Measurements from ENCODE around the gene ZNF480. TPM values are rescaled to one million over a fixed set of nuclear protein-coding genes. Genes with fewer than 3 reads are reported as not detected.
"Not testable (repeated sequence)": the region's sequence is repeated elsewhere in the genome, so short reads cannot be mapped to it uniquely, and the experiment has no call there.

Gene ZNF480
- 5.8 and 12.8 TPM in 2 replicates for total RNA-seq (2014; rRNA removed; shearing (Covaris generic))

DNA sequence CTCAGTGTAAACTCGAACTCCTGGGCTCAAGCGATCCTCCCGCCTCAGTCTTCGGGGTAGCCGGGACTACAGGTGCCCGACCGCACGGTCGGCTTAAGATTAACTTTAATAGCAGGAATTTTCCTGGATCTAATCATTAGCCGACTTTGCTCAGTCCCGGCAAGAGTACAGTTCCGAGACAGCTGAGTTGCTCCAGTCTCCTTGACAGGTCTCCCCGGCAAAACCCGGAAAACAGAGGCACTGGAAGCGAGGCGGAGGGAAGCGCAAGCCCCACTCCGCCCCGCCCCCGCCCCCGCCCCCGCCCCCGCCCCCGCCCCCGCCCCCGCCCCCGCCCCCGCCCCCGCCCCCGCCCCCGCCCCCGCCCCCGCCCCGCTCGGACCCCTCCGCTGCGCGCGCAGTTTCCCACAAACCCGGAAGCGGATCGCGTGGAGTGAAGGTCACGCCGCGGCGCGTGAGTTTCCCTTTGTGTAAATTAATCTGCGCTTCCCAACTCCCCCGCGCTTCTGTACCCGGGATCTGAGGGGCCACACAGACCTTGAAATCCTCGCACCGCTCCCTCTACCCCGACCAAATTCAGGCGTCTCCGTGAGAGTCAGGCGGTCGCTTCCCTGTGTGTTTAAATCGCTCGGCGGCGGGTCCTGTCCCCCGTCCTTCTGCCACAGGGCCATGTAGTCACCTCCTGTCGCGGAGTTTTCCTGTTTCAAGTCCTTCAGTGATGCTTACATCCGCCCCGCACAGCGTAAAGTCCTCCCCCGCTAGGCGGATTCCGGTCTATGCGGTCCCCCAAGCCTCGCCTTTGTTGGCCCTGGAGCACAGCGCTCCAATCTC is at the start of gene ZNF480:
TSS of gene ZNF480 (plus strand) at position 397 of the 828 bp plus-strand sequence. CDS start 3,244 bp downstream, outside the sequence.
- H3K36me3 ChIP-seq, result peaks cover 48% of the 10 kb centered on the region
- no peaks in the 10 kb centered on the region for H3K27me3 ChIP-seq (replicated peaks)
- H3K4me1 ChIP-seq (replicated peaks), result peaks cover 8% of the 10 kb centered on the region; the same call in 1 of the 2 replicates
- peaks cover 10% of the 10 kb centered on the region for H3K9me3 ChIP-seq (replicated peaks)
- DNase-seq (ENCODE audit: low read depth in 1 of 2, low spot score in 2 of 2), result peak; percentile 76 to 77
- H3K4me3 ChIP-seq, result peak within 1 kb of the TSS; percentile 80
- peak within 1 kb of the TSS; percentile 87 for H3K27ac ChIP-seq

DNA sequence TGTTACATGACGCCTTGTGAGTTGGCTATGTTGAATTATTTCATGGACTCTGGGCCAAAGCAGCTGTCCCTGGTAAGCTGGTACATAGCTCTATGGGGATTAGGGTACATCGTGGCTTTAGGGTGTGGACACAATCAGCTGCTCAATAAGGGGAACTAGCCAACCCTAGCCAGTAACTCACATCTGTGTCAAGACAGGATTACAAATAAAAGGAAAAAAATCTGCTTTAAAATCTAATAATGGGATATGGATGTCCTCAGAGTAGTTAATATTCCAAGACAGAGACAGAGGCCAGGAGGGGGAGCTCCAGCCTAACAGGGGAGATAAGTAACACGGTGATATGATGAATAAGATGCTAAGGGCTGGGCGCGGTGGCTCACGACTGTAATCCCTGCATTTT is 48.7 kb upstream of the ZNF480 start:
- no peak for DNase-seq (ENCODE audit: low read depth in 1 of 2, low spot score in 2 of 2)
- Histone ChIP-seq H3K4me1 (replicated peaks) (no peaks in the 10 kb centered on the region), H3K36me3 (no peaks in the 10 kb centered on the region), H3K9me3 (replicated peaks) (peaks cover 3% of the 10 kb centered on the region; the same call in 1 of the 2 replicates), H3K27ac (no peak overlapping the region), H3K27me3 (replicated peaks) (no peaks in the 10 kb centered on the region), H3K4me3 (no peak overlapping the region)

DNA sequence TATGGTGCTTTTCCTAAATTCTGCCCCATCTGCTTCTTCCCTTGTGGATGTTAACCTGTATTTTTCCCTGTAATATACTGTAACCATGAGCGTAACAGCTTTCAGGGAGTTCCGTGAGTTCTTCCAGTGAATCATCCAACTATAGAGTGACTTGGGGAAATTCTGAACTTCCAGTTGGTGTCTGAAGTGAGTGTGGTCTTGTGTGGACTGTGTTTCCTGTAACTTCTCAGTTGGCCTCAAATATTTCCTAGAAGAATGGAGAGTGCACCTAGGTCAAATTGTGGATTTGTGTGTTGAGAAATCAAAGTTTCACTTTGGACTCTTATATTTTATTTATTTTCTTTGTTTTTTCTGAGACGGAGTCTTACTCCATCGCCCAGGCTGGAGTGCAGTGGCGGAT is 38.5 kb upstream of the ZNF480 start:
- no peaks in the 10 kb centered on the region for H3K36me3 ChIP-seq
- no peaks in the 10 kb centered on the region for H3K27me3 ChIP-seq (replicated peaks)
- H3K27ac ChIP-seq, result no peak overlapping the region
- H3K4me1 ChIP-seq (replicated peaks), result no peaks in the 10 kb centered on the region
- no peaks in the 10 kb centered on the region; the same call in none of the 2 replicates for H3K9me3 ChIP-seq (replicated peaks)
- no peak for DNase-seq (ENCODE audit: low read depth in 1 of 2, low spot score in 2 of 2)
- no peak overlapping the region for H3K4me3 ChIP-seq

DNA sequence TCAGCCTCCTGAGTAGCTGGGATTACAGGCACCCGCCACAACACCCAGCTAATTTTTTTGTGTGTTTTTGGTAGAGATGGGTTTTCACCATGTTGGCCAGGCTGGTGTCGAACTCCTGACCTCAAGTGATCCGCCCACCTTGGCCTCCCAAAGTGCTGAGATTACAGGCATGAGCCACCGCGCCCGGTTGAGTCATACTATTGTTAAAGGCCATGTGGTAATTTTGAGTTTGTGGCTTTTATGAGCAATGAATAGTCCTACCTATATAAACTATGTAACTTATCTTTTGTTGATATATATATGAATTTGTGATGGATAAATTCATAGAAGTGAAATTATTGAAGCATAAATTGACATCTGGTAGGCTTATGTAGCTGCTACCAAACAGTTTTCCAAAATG is 31.4 kb upstream of the ZNF480 start:
- H3K36me3 ChIP-seq; H3K9me3 ChIP-seq (replicated peaks); H3K27ac ChIP-seq; H3K4me3 ChIP-seq; H3K4me1 ChIP-seq (replicated peaks); H3K27me3 ChIP-seq (replicated peaks); DNase-seq (ENCODE audit: low read depth in 1 of 2, low spot score in 2 of 2): not testable (repeated sequence)

DNA sequence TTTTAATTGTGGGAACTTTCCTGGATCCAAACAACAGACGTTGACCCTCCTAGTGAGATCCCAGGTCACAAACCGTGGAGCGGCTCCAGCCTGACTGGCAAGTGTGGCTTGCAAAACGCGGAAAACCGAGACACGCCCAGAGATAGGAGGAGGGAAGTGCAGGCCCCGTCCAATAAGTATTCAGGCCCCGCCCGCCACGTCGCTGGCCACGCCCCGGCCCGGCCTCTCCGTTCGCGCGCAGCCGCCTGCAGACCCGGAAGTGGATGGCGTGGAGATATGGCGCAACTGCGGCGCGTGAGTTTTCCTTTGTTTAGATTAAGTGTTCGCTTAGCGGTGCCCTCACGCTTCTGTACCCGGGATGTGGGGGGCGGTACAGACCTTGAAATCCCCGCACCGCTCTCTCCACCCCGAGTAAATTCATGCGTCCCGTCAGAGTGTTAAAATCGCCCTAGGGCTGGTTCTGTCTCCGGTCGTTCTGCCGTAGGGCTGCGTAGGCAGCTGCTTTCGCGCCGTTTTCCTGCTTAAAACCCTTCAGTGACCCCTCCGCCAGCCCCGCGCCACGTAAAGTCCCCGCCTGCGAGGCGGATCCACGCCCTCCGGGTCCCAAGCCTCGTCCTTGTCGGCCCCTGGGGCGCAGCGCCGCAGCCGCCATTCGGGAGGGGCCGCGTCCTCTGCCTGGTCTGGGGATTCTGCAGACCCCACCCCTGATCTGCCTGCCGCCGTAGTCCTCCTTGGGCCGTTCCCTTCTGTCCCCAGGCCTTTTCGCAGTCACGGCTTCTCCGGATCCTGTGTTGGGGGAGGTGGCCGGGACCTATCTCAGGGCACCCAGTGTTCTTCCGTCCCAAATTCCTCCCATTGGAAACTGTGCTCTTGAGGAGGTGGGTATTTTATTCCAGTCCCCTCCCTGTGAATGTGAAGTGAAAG is 27.4 kb upstream of the ZNF480 start, which contains the start of gene ZNF766:
TSS of gene ZNF766 (plus strand) at position 250 of the 924 bp plus-strand sequence. CDS start at position 277, 27 bp downstream.
- DNase-seq (ENCODE audit: low read depth in 1 of 2, low spot score in 2 of 2), result peak; percentile 94 to 96
- no peaks in the 10 kb centered on the region; the same call in none of the 2 replicates for H3K9me3 ChIP-seq (replicated peaks)
- peak within 1 kb of the TSS; percentile 91 for H3K27ac ChIP-seq
- peaks cover 10% of the 10 kb centered on the region for H3K4me1 ChIP-seq (replicated peaks)
- H3K27me3 ChIP-seq (replicated peaks), result no peaks in the 10 kb centered on the region
- H3K4me3 ChIP-seq, result peak within 1 kb of the TSS; percentile 68
- peaks cover 32% of the 10 kb centered on the region for H3K36me3 ChIP-seq

DNA sequence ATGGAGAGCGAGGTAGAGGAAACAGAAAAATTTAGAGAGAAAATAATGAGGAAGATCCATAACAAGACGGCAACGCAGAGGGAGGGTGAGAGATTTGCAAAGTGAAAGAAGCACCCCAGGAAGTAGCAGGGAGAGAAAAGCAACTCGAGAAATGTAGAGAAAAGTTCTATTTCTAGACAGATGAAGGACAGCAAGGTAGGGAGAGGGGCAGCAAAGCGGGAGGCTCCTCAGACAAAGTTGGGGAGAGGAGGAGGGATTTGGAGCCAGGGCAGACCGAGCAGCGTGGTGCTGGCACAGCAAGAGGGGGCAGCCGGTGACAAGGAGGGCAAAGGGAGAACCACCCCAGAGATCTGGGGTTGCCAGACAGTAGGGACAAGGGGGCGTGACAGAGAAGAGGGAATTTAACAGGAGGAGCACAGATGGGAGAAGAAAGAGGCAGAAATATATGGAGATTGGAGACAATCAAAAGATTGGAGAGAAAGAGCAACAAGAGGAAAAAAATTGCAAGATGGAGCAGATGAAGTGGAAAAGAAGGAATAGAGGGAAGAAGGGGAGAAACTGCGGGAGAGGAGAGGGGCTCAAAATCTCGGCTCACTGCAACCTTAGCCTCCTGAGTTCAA is 26.6 kb upstream of the ZNF480 start:
- H3K36me3 ChIP-seq, result peaks cover 32% of the 10 kb centered on the region
- H3K27me3 ChIP-seq (replicated peaks), result no peaks in the 10 kb centered on the region
- peaks cover 10% of the 10 kb centered on the region for H3K4me1 ChIP-seq (replicated peaks)
- H3K27ac ChIP-seq, result peak overlapping the region; percentile 91
- no peaks in the 10 kb centered on the region; the same call in none of the 2 replicates for H3K9me3 ChIP-seq (replicated peaks)
- peak overlapping the region; percentile 68 for H3K4me3 ChIP-seq
- peak; percentile 50 to 65 for DNase-seq (ENCODE audit: low read depth in 1 of 2, low spot score in 2 of 2)

DNA sequence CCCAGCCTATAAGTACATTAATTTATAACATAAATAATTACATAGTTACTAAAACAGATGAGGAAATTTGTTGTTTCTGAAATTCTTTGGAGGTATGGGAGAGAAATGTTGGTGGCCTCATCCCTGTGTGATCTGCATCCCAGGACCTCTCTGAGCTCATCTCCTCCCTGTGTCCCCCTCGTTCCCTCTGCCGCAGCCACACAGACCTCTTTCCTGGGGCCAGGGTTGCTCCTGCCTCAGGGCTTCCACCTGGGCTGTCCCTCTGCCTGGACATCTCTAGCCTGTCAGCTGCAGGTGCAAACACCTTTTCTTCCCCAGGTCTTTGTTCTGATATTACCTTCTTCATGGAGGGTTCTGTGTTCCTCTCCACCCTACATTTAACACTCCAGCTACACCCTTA is 23.7 kb upstream of the ZNF480 start:
- no peak for DNase-seq (ENCODE audit: low read depth in 1 of 2, low spot score in 2 of 2)
- Histone ChIP-seq H3K27ac (no peak overlapping the region), H3K27me3 (replicated peaks) (no peaks in the 10 kb centered on the region), H3K4me3 (no peak overlapping the region), H3K36me3 (peaks cover 43% of the 10 kb centered on the region), H3K9me3 (replicated peaks) (peaks cover 10% of the 10 kb centered on the region), H3K4me1 (replicated peaks) (peaks cover 10% of the 10 kb centered on the region)

DNA sequence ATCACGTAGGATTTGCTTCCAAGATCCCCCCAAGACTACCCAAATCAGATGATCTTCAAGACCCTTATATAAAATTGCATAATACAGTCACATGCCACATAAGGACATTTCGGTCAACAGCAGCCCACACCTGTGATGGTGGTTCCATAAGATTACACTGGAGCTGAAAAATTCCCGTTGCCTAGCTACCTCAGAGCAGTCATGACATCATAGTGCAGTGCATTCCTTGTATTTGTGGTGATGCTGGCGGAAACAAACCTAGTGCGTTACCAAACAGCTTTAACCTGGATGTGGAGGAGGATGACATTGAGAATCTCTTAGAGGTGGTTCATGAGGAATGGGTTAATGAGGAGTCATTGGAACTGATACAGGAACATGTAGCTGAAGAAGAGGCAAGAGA is 22.8 kb upstream of the ZNF480 start:
- Histone ChIP-seq H3K4me1 (replicated peaks) (peaks cover 6% of the 10 kb centered on the region), H3K9me3 (replicated peaks) (peaks cover 10% of the 10 kb centered on the region), H3K4me3 (no peak overlapping the region), H3K27ac (no peak overlapping the region), H3K36me3 (peaks cover 49% of the 10 kb centered on the region), H3K27me3 (replicated peaks) (no peaks in the 10 kb centered on the region)
- no peak for DNase-seq (ENCODE audit: low read depth in 1 of 2, low spot score in 2 of 2)

DNA sequence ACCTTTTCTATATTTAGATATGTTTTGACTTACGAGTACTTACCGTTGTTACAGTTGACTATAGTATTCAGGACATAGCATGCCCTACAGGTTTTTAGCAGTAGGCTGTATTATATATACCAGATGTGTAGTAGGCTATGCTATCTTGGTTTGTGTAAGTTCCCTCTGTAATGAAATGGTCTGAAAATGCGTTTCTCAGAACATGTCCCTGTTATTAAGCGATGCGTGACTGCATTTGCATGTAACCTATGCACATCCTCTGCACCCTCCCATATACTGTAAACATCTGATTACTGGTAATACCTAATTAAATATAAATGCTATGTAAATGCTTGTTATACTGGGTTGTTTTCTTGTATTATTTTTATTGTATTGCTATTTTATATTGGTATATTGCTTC is 21.0 kb upstream of the ZNF480 start:
- Histone ChIP-seq H3K9me3 (replicated peaks) (peaks cover 10% of the 10 kb centered on the region), H3K36me3 (peaks cover 44% of the 10 kb centered on the region), H3K4me1 (replicated peaks) (peaks cover under 1% of the 10 kb centered on the region; the same call in 1 of the 2 replicates), H3K4me3 (no peak overlapping the region), H3K27me3 (replicated peaks) (no peaks in the 10 kb centered on the region), H3K27ac (no peak overlapping the region)
- no peak for DNase-seq (ENCODE audit: low read depth in 1 of 2, low spot score in 2 of 2)

DNA sequence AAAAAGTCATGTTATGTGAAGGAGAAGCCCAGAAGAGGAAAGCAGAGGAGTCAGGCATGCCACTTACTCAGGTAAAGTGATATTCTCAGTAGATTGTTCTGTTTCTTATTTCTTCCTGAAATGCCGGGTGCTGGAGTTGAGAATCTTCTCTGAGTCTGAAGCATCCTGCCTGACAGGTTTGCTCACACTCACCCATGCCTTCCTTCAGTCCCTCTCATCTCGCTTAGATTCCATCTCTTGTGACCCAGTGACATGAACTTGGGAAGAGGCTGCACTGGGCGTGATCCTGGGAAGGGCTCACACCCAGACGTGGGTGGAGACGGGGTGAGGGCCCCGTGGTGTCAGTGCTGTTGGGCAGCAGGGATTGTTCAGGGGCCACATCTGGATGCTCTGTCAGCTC is 19.5 kb upstream of the ZNF480 start:
- no peak overlapping the region for H3K27ac ChIP-seq
- no peak overlapping the region for H3K4me3 ChIP-seq
- H3K27me3 ChIP-seq (replicated peaks), result no peaks in the 10 kb centered on the region
- peaks cover 10% of the 10 kb centered on the region for H3K9me3 ChIP-seq (replicated peaks)
- no peaks in the 10 kb centered on the region for H3K4me1 ChIP-seq (replicated peaks)
- no peak for DNase-seq (ENCODE audit: low read depth in 1 of 2, low spot score in 2 of 2)
- H3K36me3 ChIP-seq, result peaks cover 38% of the 10 kb centered on the region

DNA sequence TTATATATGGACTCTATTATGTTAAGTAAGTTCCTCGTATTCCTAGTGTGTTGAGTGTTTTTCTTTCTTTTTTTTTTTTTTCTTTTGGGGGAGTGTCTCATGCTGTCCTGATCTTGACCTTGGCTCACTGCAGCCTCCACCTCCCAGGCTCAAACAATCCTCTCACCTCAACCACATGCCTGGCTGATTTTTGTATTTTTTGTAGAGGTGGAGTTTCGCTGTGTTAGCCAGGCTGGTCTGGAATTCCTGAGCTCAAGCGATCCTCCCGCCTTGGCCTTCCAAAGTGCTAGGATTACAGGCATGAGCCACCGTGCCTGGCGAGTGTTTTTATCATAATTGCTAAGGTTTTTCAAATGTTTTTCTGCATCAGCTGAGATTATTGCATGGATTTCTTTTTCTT is 10.7 kb upstream of the ZNF480 start:
- H3K4me1 ChIP-seq (replicated peaks), result no peaks in the 10 kb centered on the region
- H3K4me3 ChIP-seq, result no peak overlapping the region
- no peak for DNase-seq (ENCODE audit: low read depth in 1 of 2, low spot score in 2 of 2)
- peaks cover 70% of the 10 kb centered on the region for H3K36me3 ChIP-seq
- no peak overlapping the region for H3K27ac ChIP-seq
- no peaks in the 10 kb centered on the region for H3K27me3 ChIP-seq (replicated peaks)
- H3K9me3 ChIP-seq (replicated peaks), result peaks cover 5% of the 10 kb centered on the region; the same call in 1 of the 2 replicates

DNA sequence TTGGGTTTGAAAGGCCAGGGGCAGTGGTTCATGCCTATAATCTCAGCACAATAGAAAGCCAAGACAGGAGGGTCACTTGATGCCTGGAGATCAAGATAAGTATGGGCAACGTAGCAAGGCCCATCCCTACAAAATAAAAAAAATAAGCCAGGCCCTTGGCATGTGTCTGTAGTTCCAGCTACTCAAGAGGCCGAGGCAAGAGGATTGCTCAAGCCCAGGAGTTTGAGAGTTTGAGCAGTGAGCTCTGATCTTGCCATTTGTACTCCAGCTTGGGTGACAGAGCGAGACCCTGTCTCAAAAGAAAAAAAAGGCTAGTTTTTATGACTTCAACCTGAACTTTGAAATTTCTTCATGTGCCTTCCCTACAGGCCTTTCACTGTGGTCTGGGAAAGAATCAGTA is 5.2 kb upstream of the ZNF480 start:
- Histone ChIP-seq H3K4me1 (replicated peaks) (peaks cover 4% of the 10 kb centered on the region; the same call in 1 of the 2 replicates), H3K36me3 (peaks cover 43% of the 10 kb centered on the region), H3K4me3 (no peak overlapping the region), H3K27me3 (replicated peaks) (no peaks in the 10 kb centered on the region), H3K27ac (no peak overlapping the region), H3K9me3 (replicated peaks) (no peaks in the 10 kb centered on the region; the same call in 1 of the 2 replicates)
- DNase-seq (ENCODE audit: low read depth in 1 of 2, low spot score in 2 of 2), result no peak

DNA sequence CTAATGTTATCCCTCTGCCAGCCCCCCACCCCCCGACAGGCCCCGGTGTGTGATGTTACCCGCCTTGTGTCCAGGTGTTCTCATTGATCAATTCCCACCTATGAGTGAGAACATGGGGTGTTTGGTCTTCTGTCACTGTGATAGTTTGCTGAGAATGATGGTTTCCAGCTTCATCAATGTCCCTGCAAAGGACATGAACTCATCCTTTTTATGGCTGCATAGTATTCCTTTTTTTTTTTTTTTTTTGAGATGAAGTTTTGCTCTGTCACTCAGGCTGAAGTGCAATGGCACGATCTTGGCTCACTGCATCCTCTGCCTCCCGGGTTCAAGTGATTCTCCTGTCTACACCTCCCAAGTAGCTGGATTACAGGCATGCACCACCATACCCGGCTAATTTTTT is 4.0 kb upstream of the ZNF480 start:
- peaks cover 44% of the 10 kb centered on the region for H3K36me3 ChIP-seq
- not testable (repeated sequence) for H3K27ac ChIP-seq; H3K27me3 ChIP-seq (replicated peaks); H3K4me3 ChIP-seq; H3K4me1 ChIP-seq (replicated peaks); H3K9me3 ChIP-seq (replicated peaks); DNase-seq (ENCODE audit: low read depth in 1 of 2, low spot score in 2 of 2)

All from SJSA1 (cell line).